ENCODE data around the gene CHI3L1.

DNA sequence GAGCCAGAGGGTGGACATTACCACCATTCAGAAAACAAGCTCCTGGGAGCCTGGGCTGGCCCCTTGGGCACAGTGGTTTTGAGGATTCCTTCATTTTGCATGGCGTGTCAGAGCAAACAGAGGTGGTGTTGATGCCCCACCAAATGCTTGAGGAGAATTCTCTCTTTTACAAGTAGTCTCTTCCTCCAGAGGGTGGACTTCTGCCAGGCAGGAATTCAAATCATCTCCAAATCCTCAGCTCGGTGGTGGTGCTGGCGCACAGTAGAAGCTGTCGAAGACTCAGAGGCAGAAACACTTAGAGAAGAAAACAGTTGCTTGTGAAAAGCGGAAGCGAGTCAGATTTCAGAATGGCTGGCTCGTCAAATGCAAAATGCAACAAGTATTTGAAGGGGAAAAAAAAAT, 3.4 kb upstream of the CHI3L1 start:
- TF ChIP-seq, protein P1, sequence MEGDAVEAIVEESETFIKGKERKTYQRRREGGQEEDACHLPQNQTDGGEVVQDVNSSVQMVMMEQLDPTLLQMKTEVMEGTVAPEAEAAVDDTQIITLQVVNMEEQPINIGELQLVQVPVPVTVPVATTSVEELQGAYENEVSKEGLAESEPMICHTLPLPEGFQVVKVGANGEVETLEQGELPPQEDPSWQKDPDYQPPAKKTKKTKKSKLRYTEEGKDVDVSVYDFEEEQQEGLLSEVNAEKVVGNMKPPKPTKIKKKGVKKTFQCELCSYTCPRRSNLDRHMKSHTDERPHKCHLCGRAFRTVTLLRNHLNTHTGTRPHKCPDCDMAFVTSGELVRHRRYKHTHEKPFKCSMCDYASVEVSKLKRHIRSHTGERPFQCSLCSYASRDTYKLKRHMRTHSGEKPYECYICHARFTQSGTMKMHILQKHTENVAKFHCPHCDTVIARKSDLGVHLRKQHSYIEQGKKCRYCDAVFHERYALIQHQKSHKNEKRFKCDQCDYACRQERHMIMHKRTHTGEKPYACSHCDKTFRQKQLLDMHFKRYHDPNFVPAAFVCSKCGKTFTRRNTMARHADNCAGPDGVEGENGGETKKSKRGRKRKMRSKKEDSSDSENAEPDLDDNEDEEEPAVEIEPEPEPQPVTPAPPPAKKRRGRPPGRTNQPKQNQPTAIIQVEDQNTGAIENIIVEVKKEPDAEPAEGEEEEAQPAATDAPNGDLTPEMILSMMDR (IDR thresholded peaks at IDR 0.05): no peak
- no peak for TF ChIP-seq POLR2A (IDR thresholded peaks at IDR 0.05)
